ENCODE results near the gene DMBT1. TPM values are rescaled to one million over a fixed set of nuclear protein-coding genes. Genes with fewer than 3 reads are reported as not detected.
"Not testable (repeated sequence)": the region's sequence is repeated elsewhere in the genome, so short reads cannot be mapped to it uniquely, and the experiment has no call there.

Gene DMBT1
- total RNA-seq, 1 donor from 2014 or later = 78.6 TPM

- no peak for ATAC-seq
- intact Hi-C loops (cut with DNase I) = no loop called here
- no peak for DNase-seq
- no peaks in the 10 kb centered on the region for H3K27me3 ChIP-seq
- no peak overlapping the region for H3K4me3 ChIP-seq
- no peaks in the 10 kb centered on the region for H3K9me3 ChIP-seq
- TF ChIP-seq CTCF (IDR thresholded peaks at IDR 0.05) = no peak
- no peaks in the 10 kb centered on the region for H3K4me1 ChIP-seq
- H3K36me3 ChIP-seq = no peaks in the 10 kb centered on the region
- no peak overlapping the region for H3K27ac ChIP-seq
Observed at GRCh38 chr10:122592161-122592560, 31.6 kb downstream of the DMBT1 start.

- Histone ChIP-seq H3K9me3 (no peaks in the 10 kb centered on the region), H3K4me3 (no peak overlapping the region), H3K36me3 (no peaks in the 10 kb centered on the region), H3K27ac (no peak overlapping the region), H3K27me3 (no peaks in the 10 kb centered on the region), H3K4me1 (no peaks in the 10 kb centered on the region)
- no peak for TF ChIP-seq CTCF (IDR thresholded peaks at IDR 0.05)
- ATAC-seq (peak; percentile 27), DNase-seq (no peak)
- intact Hi-C loops (cut with DNase I) = no loop called here
Observed at GRCh38 chr10:122617476-122618270, 57.1 kb downstream of the DMBT1 start.

- no peak for TF ChIP-seq CTCF (IDR thresholded peaks at IDR 0.05)
- DNase-seq (no peak), ATAC-seq (no peak)
- intact Hi-C loops (cut with DNase I) = no loop called here
- Histone ChIP-seq H3K4me3 (no peak overlapping the region), H3K4me1 (no peaks in the 10 kb centered on the region), H3K27me3 (no peaks in the 10 kb centered on the region), H3K36me3 (no peaks in the 10 kb centered on the region), H3K9me3 (no peaks in the 10 kb centered on the region), H3K27ac (no peak overlapping the region)
Observed at GRCh38 chr10:122618461-122619165, 58.1 kb downstream of the DMBT1 start.

- H3K4me3 ChIP-seq; H3K27ac ChIP-seq; ATAC-seq; H3K36me3 ChIP-seq; H3K27me3 ChIP-seq; H3K9me3 ChIP-seq; intact Hi-C loops (cut with DNase I); H3K4me1 ChIP-seq; DNase-seq: not testable (repeated sequence)
Observed at GRCh38 chr10:122620961-122621360, 60.4 kb downstream of the DMBT1 start.

GRCh38 chr10:122624546-122624945, 64.0 kb downstream of the DMBT1 start:
- Histone ChIP-seq H3K36me3 (no peaks in the 10 kb centered on the region), H3K4me3 (no peak overlapping the region), H3K4me1 (no peaks in the 10 kb centered on the region), H3K27ac (no peak overlapping the region), H3K27me3 (no peaks in the 10 kb centered on the region), H3K9me3 (no peaks in the 10 kb centered on the region)
- no peak for TF ChIP-seq CTCF (IDR thresholded peaks at IDR 0.05)
- intact Hi-C loops (cut with DNase I) = no loop called here
- no peak for DNase-seq
- no peak for ATAC-seq

- Histone ChIP-seq H3K4me3 (no peak overlapping the region), H3K9me3 (no peaks in the 10 kb centered on the region), H3K4me1 (no peaks in the 10 kb centered on the region), H3K27ac (no peak overlapping the region), H3K36me3 (no peaks in the 10 kb centered on the region), H3K27me3 (no peaks in the 10 kb centered on the region)
- ATAC-seq = no peak
- intact Hi-C loops (cut with DNase I) = no loop called here
- TF ChIP-seq CTCF (IDR thresholded peaks at IDR 0.05) = no peak
- peak; percentile 28 for DNase-seq
Observed at GRCh38 chr10:122630526-122630925, 70.0 kb downstream of the DMBT1 start.

Data from upper lobe of right lung (tissue), 1 donor.